HepG2 (cell line): ENCODE data around the gene CCL8. TPM values are rescaled to one million over a fixed set of nuclear protein-coding genes. Genes with fewer than 3 reads are reported as not detected.

Experiments used
- ATAC-seq: fragments of 200-7000 bp; cut with Tn5 transposase; 3 replicates; pipeline ENCODE4 v1.9.1; 2020; ENCODE audit warnings: mild to moderate bottlenecking, moderate library complexity
- BruUV-seq: library from RNA; stranded (reverse); fragments of 400-500 nt; replicated peaks from 2 replicates; lab custom pipeline; 2021; lab: Mats Ljungman, UMichigan
- CTCF ChIA-PET: fragments of 300-600 bp; formaldehyde crosslinking; extraction: SDS; loops from one replicate; lab custom pipeline; 2021; ENCODE audit warnings: low total read pairs, inconsistent platforms, low intra/inter-chr PET ratio; lab: Yijun Ruan, JAX
- POLR2A ChIA-PET: fragments of 350-600 bp; sonication (Branson Sonifier 250); formaldehyde crosslinking; loops from one replicate; lab custom pipeline; 2020; ENCODE audit warnings: antibody characterized with exemption, inconsistent platforms; lab: Yijun Ruan, JAX
- DNase-seq: peaks from one replicate; pipeline ENCODE4 v3.0.0-alpha.2; 2015; ENCODE audit warnings: low spot score
- FAIRE-seq: peaks from 3 replicates; lab custom pipeline; 2011; peaks lifted over from hg19 to GRCh38; lab: Jason Lieb, UNC
- H2AFZ ChIP-seq: one replicate; pipeline ENCODE4 v1.6.1; 2011; ENCODE audit warnings: low read length, inconsistent platforms
- H3K27ac ChIP-seq: fragments of 300-600 bp; 3 replicates; pipeline ENCODE4 v1.8.0; 2011; ENCODE audit warnings: mixed run types, mild to moderate bottlenecking, mixed read lengths, low read length, inconsistent platforms; ENCODE audit not compliant: insufficient read depth; ENCODE audit errors: extremely low read length
- H3K27me3 ChIP-seq, 2 experiments: fragments of 200-600 bp in 1 of 2; 2 replicates in 1 of 2; 3 replicates in 1 of 2; pipeline versions ENCODE4 v1.6.0 to v1.8.0; 2011; ENCODE audit warnings: low read length in 2 of 2, mild to moderate bottlenecking in 2 of 2, moderate library complexity in 2 of 2, inconsistent platforms in 1 of 2; ENCODE audit not compliant: insufficient read depth in 2 of 2, control insufficient read depth in 1 of 2
- H3K36me3 ChIP-seq, 2 experiments: fragments of 200-600 bp in 1 of 2; replicated peaks in 1 of 2; 2 replicates in 1 of 2; 3 replicates in 1 of 2; pipeline versions ENCODE4 v1.5.1 to v1.8.0; 2011; ENCODE audit warnings: low read length in 2 of 2, inconsistent platforms in 1 of 2; ENCODE audit not compliant: insufficient read depth in 2 of 2, control insufficient read depth in 1 of 2
- H3K4me1 ChIP-seq: 2 replicates; pipeline ENCODE4 v1.5.1; 2012; ENCODE audit warnings: low read length, inconsistent platforms; ENCODE audit not compliant: insufficient read depth
- H3K4me2 ChIP-seq: 2 replicates; pipeline ENCODE4 v1.6.0; 2011; ENCODE audit warnings: low read depth, low read length, inconsistent platforms
- H3K4me3 ChIP-seq, 3 experiments: fragments of 200-600 bp in 1 of 3; sonication (generic), shearing (Covaris generic) in 1 of 3; replicated peaks in 1 of 3; 2 replicates each; pipeline ENCODE4 v1.5.1; 2011 to 2016; ENCODE audit warnings: low read length in 3 of 3, inconsistent platforms in 2 of 3, low read depth in 2 of 3, mild to moderate bottlenecking in 2 of 3, control low read depth in 1 of 3, mixed read lengths in 1 of 3; ENCODE audit not compliant: insufficient read depth in 1 of 3
- H3K79me2 ChIP-seq: one replicate; pipeline ENCODE4 v1.6.1; 2011; ENCODE audit warnings: low read length, inconsistent platforms; ENCODE audit not compliant: insufficient read depth
- H3K9ac ChIP-seq: 2 replicates; pipeline ENCODE4 v1.6.0; 2011; ENCODE audit warnings: mild to moderate bottlenecking, low read depth, low read length, inconsistent platforms; ENCODE audit not compliant: insufficient read depth
- H3K9me3 ChIP-seq: 2 replicates; pipeline ENCODE4 v1.5.1; 2012; ENCODE audit warnings: mild to moderate bottlenecking, low read length
- H4K20me1 ChIP-seq: 2 replicates; pipeline ENCODE4 v1.6.0; 2011; ENCODE audit warnings: inconsistent platforms, mild to moderate bottlenecking, low read length, moderate library complexity; ENCODE audit not compliant: insufficient read depth
- ARNTL ChIP-seq: sonication (generic); formaldehyde crosslinking; IDR thresholded peaks from 2 replicates; pipeline ENCODE4 v1.4.0; 2020; ENCODE audit warnings: mild to moderate bottlenecking, missing genetic modification reagents
- CTCF ChIP-seq: sonication (generic); formaldehyde crosslinking; IDR thresholded peaks from 2 replicates; pipeline ENCODE4 v1.5.0; 2020; ENCODE audit warnings: mild to moderate bottlenecking, missing genetic modification reagents, moderate library complexity
- FOXJ3 ChIP-seq: sonication (generic); formaldehyde crosslinking; IDR thresholded peaks from 2 replicates; pipeline ENCODE4 v1.4.0; 2020; ENCODE audit warnings: missing genetic modification reagents, mild to moderate bottlenecking, borderline replicate concordance
- HIVEP1 ChIP-seq: sonication (generic); formaldehyde crosslinking; IDR thresholded peaks from 2 replicates; pipeline ENCODE4 v1.4.0; 2020; ENCODE audit warnings: mild to moderate bottlenecking, missing genetic modification reagents
- MAX ChIP-seq: IDR thresholded peaks from 2 replicates; pipeline ENCODE4 v1.6.1; 2012; ENCODE audit warnings: inconsistent platforms
- MXD1 ChIP-seq: sonication (generic); formaldehyde crosslinking; IDR thresholded peaks from 2 replicates; pipeline ENCODE4 v1.4.0; 2020; ENCODE audit warnings: mild to moderate bottlenecking, missing genetic modification reagents
- NR2F6 ChIP-seq, 2 experiments: IDR thresholded peaks; 2 replicates each; pipeline ENCODE4 v1.6.1; 2016; ENCODE audit warnings: antibody characterized with exemption in 1 of 2, mild to moderate bottlenecking in 1 of 2
- POLR2G ChIP-seq: fragments of 200-400 bp; formaldehyde crosslinking; IDR thresholded peaks from 2 replicates; pipeline ENCODE4 v1.6.1; 2018; ENCODE audit warnings: mild to moderate bottlenecking, low read depth, low read length, moderate library complexity
- RCOR2 ChIP-seq: IDR thresholded peaks from 2 replicates; pipeline ENCODE4 v1.6.1; 2016; ENCODE audit warnings: missing biosample characterization, missing genetic modification reagents
- RELA ChIP-seq: sonication (generic); formaldehyde crosslinking; IDR thresholded peaks from 2 replicates; pipeline ENCODE4 v1.4.0; 2020; ENCODE audit warnings: missing genetic modification reagents
- STAG1 ChIP-seq: sonication (generic); formaldehyde crosslinking; IDR thresholded peaks from 2 replicates; pipeline ENCODE4 v1.4.0; 2020; ENCODE audit warnings: missing genetic modification reagents
- TARDBP ChIP-seq: sonication (generic); formaldehyde crosslinking; IDR thresholded peaks from 2 replicates; pipeline ENCODE4 v1.8.0; 2022; ENCODE audit warnings: mild to moderate bottlenecking, missing genetic modification reagents
- ZBTB3 ChIP-seq: sonication (generic); formaldehyde crosslinking; IDR thresholded peaks from 2 replicates; pipeline ENCODE4 v1.4.0; 2020; ENCODE audit warnings: low read depth, mild to moderate bottlenecking, moderate library complexity, missing genetic modification reagents, borderline replicate concordance
- ZFP41 ChIP-seq: sonication (generic); formaldehyde crosslinking; IDR thresholded peaks from 2 replicates; pipeline ENCODE4 v1.4.0; 2020; ENCODE audit warnings: mild to moderate bottlenecking, missing genetic modification reagents, borderline replicate concordance
- ZFY ChIP-seq: sonication (generic); formaldehyde crosslinking; IDR thresholded peaks from 2 replicates; pipeline ENCODE4 v1.4.0; 2020; ENCODE audit warnings: missing genetic modification reagents
- ZNF331 ChIP-seq: sonication (generic); formaldehyde crosslinking; IDR thresholded peaks from 2 replicates; pipeline ENCODE4 v1.4.0; 2020; ENCODE audit warnings: missing genetic modification reagents
- ZNF614 ChIP-seq: IDR thresholded peaks from 2 replicates; pipeline ENCODE4 v1.6.1; 2018; ENCODE audit warnings: missing biosample characterization, missing genetic modification reagents, inconsistent platforms, borderline replicate concordance
- ZNF7 ChIP-seq: IDR thresholded peaks from 2 replicates; pipeline ENCODE4 v1.6.1; 2016; ENCODE audit warnings: missing biosample characterization, missing genetic modification reagents
- ZNF782 ChIP-seq: sonication (generic); formaldehyde crosslinking; IDR thresholded peaks from 2 replicates; pipeline ENCODE4 v1.4.0; 2020; ENCODE audit warnings: missing genetic modification reagents, mild to moderate bottlenecking, borderline replicate concordance
- WGBS: methylation state at CpG from one replicate; pipeline ENCODE4 v1.1.6; 2017; ENCODE audit warnings: low lambda C conversion rate; 5-methylcytosine and 5-hydroxymethylcytosine counted together
- in situ Hi-C: cut with HindIII; loops from 2 replicates; pipeline ENCODE4 v1.10.0; 2017; ENCODE audit warnings: low pct_unique_long_range_greater_than_20kb; ENCODE audit not compliant: extremely low pct_ligation_motif_present
- intact Hi-C: fragments of 100-400 bp; cut with micrococcal nuclease; formaldehyde crosslinking; loops from one replicate; pipeline ENCODE4 v1.10.0; 2022; ENCODE audit not compliant: unreplicated experiment
- polyA plus RNA-seq, 8 experiments: library from polyadenylated mRNA; depleted of rRNA in 3 of 8; stranded (reverse) in 7 of 8; unstranded in 1 of 8; fragments of >200 nt; fragmentation: Illumina TruSeq in 4 of 8; extraction: Trizol in 4 of 8; gene quantifications; 2 replicates each; pipeline versions ENCODE4 v1.2.1 to v1.2.3, GENCODE V29; 2011 to 2016; ENCODE audit warnings: low read depth in 4 of 8, missing spikeins in 1 of 8, mixed read lengths in 1 of 8; ENCODE audit not compliant: insufficient read depth in 1 of 8
- total RNA-seq, 5 experiments: library from RNA; depleted of rRNA; stranded (reverse); fragments of >200 nt; fragmentation: Illumina TruSeq; extraction: Trizol; gene quantifications; 2 replicates each; pipeline ENCODE4 v1.2.3, GENCODE V29; 2016; ENCODE audit warnings: low read depth in 1 of 5

Gene CCL8
- total and polyA plus RNA-seq, 2 of the 13 experiments (the other 11 are each of a cell fraction or from before 2014, with no cell fraction given), result not detected

GRCh38 chr17:34306466-34306865, 12.8 kb upstream of the CCL8 start:
- H3K9me3 ChIP-seq, result no peaks in the 10 kb centered on the region
- H3K36me3 ChIP-seq, result no peaks in the 10 kb centered on the region
- 55% methylated on average over 1 of the region's 3 CpGs for WGBS
- H3K27ac ChIP-seq, result no peak overlapping the region
- no peaks in the 10 kb centered on the region for H3K4me1 ChIP-seq
- ChIA-PET POLR2A (no interaction called here), CTCF (interaction anchor here (1.1 kb wide), 1 partner anchor 107 kb away, joined by 4 read pairs; no protein-coding TSS in a partner anchor)
- no peaks in the 10 kb centered on the region for H3K79me2 ChIP-seq
- ATAC-seq, result no peak
- no peak for FAIRE-seq
- DNase-seq, result no peak
- no peak overlapping the region for H3K4me2 ChIP-seq
- H3K27me3 ChIP-seq, result no peaks in the 10 kb centered on the region
- no peak overlapping the region for H3K4me3 ChIP-seq
- TF ChIP-seq STAG1 (CRISPR knock-in tag), result 0 out of 2 replicates have a peak, but pooled peaks have one; percentile 7
- peak; percentile 38 for TF ChIP-seq CTCF (CRISPR knock-in tag)
- TF ChIP-seq RELA (CRISPR knock-in tag), result no peak
- TF ChIP-seq, all 625 proteins: peak for 2
- H4K20me1 ChIP-seq, result no peaks in the 10 kb centered on the region
- intact Hi-C loops, result no loop called here
- no peak overlapping the region for H3K9ac ChIP-seq
- no TSS peak for BruUV-seq
- no peak overlapping the region for H2AFZ ChIP-seq
- in situ Hi-C loops, result no loop called here

GRCh38 chr17:34307110-34307509, 12.1 kb upstream of the CCL8 start:
- H3K4me1 ChIP-seq, result no peaks in the 10 kb centered on the region
- FAIRE-seq, result no peak
- no peaks in the 10 kb centered on the region for H4K20me1 ChIP-seq
- H3K36me3 ChIP-seq, result no peaks in the 10 kb centered on the region
- ChIA-PET CTCF (interaction anchor here (1.1 kb wide), 1 partner anchor 107 kb away, joined by 4 read pairs; no protein-coding TSS in a partner anchor), POLR2A (no interaction called here)
- 0% methylated on average over 3 of the region's 3 CpGs for WGBS
- no peak overlapping the region for H3K9ac ChIP-seq
- H3K9me3 ChIP-seq, result no peaks in the 10 kb centered on the region
- H2AFZ ChIP-seq, result no peak overlapping the region
- ATAC-seq, result no peak
- no peak for DNase-seq
- in situ Hi-C loops (no loop called here), intact Hi-C loops (no loop called here)
- no peak overlapping the region for H3K4me3 ChIP-seq
- no peaks in the 10 kb centered on the region for H3K27me3 ChIP-seq
- BruUV-seq, result no TSS peak
- H3K27ac ChIP-seq, result no peak overlapping the region
- no peaks in the 10 kb centered on the region for H3K79me2 ChIP-seq
- no peak overlapping the region for H3K4me2 ChIP-seq
- TF ChIP-seq ZFY (CRISPR knock-in tag) (no peak), ZNF331 (no peak), MXD1 (CRISPR knock-in tag) (no peak), ZNF782 (CRISPR knock-in tag) (no peak), ZFP41 (no peak), NR2F6 (IDR thresholded peaks at IDR 0.05) (no peak), NR2F6 (CRISPR knock-in tag; IDR thresholded peaks at IDR 0.05) (no peak), TARDBP (no peak), ZBTB3 (CRISPR knock-in tag) (no peak), FOXJ3 (CRISPR knock-in tag) (no peak), POLR2G (no peak), ZNF7 (CRISPR knock-in tag) (no peak), ARNTL (CRISPR knock-in tag) (no peak), RCOR2 (CRISPR knock-in tag) (no peak), HIVEP1 (CRISPR knock-in tag) (no peak), MAX (no peak), ZNF614 (CRISPR knock-in tag) (no peak)
